CD4-positive, alpha-beta T cell treated with Interleukin-21 for 1 hour (primary cell): ENCODE data around the gene TNS1.
A peak's percentile ranks its signal among the peaks of the same experiment; 100 is the strongest.

Experiments used
- DNase-seq: peaks from one replicate; pipeline ENCODE4 v3.0.0-alpha.2; 2020

Gene TNS1

DNA sequence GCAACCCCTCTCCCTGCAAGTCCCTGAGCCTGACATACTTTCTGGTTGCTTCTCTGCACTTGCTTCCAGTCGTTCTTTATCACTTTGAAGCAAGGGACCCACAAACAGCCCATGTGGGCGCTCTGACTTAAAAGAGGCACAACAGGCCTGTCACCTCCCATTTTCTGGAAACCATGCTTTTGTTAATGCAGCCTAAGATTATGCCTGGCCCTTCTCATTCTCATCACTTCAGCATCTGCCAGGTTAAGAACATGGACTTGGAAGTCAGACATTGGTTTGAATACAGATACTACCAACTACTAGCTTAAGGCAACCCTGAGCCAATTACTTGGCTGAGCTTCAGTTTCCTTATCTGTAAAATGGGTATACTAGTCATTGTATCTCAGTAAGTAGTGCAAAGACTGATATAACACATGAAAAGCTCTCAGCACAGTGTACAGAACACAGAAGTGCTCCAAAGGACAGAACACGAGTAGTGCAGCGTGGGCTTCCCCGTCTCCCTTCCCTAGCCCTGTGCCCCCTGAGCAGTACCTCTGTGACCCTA lies 141.4 kb downstream of the TNS1 start:
- no peak for DNase-seq

GRCh38 chr2:217859926-217860325 lies 142.9 kb downstream of the TNS1 start:
- no peak for DNase-seq

DNA sequence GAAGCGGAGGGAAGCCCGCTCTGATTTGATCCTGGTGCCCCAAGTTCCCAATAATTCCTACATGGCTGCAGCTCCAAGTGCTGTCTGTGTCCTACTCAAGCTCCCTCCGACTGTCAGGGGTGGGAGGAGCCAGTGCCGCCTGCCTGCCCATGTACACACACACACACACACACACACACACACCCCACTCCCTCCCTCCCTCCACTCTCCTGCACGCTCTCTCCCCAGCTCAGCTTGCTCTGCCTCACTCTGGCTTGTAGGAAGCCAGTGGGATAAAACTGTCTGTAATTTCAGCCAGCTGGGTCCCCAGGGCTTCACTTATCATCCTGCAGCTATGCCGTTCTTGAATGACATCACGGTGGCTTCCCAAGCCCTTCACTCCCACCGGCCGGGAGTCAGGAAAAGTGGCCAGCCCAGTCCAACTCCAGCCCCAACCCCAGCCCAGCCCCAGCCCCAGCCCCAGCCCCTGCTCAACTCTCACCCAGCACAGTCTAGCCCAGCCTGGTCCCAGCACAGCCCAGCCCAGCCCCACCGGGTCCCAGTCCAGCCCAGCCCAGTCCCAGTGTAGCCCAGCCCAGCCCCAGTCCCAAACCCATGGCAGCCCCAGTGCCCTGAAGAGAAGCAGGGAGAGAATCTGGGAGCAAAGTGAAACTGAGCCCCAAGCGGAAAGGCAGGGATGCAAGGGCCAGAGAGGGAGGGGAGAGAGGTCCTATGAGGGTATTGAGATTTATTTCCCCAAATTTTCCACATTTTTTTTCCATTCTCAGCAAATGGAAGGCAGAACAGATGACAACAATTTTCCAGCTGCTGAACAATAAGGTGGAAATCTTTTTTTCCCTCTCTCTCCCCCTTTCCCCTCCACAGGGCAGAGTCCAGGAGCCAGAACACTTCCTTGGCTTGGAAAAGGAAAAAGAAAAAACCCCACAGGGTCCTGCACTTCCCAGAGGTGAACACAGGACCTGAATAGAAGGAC lies 144.0 kb downstream of the TNS1 start:
- DNase-seq, result no peak

GRCh38 chr2:217857624-217858506 lies 144.9 kb downstream of the TNS1 start:
- DNase-seq, result no peak

DNA sequence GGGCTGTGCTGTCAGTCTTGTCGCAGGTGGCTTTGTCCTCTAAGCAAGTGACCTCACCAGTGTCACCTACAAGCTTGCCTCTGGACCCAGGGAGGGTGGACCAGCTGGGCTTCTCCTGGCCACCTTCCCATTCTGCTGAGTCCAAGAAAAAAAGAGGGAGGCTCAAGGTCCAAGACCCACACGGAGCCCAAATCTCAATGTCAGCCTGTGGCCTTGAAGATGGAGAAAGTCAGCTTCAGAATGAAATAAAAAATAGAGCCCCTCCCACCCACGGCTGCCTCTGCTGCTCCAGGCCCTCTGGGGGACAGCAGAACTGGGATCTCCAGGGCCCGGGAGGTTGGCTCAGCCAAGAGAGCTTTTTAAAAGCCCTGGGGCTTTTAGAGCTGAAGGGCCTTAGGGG lies 145.9 kb downstream of the TNS1 start:
- DNase-seq, result no peak

- no peak for DNase-seq
These were observed 146.6 kb downstream of the TNS1 start for GRCh38 chr2:217856159-217856558.

- DNase-seq, result no peak
These were observed 147.9 kb downstream of the TNS1 start for GRCh38 chr2:217854684-217855420.

- no peak for DNase-seq
These were observed 148.8 kb downstream of the TNS1 start for GRCh38 chr2:217853961-217854360.

- DNase-seq, result no peak
These were observed 149.4 kb downstream of the TNS1 start for GRCh38 chr2:217853301-217853881.

- no peak for DNase-seq
These were observed 150.1 kb downstream of the TNS1 start for GRCh38 chr2:217852555-217853211.

DNA sequence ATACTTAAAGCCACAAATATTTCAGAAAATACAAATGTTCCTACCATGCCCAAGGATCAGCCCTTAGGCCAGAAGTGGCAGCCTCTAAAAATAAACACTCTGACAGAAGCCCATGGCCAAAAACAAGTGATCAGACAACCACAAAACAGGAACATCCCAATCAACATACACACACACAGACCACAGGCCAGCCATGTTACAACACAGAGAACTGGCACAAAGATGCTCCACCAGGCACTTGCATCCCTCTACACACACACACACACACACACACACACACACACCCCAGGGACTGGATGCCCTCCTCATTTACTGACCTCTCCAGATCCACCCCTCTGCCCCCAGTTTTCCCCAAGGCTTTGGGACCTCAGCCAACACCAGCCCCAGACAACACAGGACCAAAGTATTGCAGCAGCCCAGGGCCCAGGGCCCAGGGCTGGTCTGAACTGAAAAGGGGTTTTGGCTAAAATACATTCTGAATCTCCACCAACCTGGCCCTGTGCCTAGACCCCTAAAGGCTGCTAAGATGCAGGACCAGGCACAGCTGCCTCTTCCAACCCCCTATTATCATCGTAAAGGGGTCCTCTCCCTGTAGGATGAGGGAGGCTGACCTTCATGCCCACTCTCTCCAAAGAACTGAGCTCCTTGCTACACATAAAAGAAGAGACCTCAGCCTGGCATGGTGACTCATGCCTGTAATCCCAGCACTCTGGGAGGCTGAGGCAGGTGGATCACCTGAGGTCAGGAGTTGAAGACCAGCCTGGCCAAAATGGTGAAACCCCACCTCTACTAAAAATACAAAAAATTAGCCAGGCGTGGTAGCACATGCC lies 151.4 kb downstream of the TNS1 start:
- DNase-seq, result peak; percentile 5

DNA sequence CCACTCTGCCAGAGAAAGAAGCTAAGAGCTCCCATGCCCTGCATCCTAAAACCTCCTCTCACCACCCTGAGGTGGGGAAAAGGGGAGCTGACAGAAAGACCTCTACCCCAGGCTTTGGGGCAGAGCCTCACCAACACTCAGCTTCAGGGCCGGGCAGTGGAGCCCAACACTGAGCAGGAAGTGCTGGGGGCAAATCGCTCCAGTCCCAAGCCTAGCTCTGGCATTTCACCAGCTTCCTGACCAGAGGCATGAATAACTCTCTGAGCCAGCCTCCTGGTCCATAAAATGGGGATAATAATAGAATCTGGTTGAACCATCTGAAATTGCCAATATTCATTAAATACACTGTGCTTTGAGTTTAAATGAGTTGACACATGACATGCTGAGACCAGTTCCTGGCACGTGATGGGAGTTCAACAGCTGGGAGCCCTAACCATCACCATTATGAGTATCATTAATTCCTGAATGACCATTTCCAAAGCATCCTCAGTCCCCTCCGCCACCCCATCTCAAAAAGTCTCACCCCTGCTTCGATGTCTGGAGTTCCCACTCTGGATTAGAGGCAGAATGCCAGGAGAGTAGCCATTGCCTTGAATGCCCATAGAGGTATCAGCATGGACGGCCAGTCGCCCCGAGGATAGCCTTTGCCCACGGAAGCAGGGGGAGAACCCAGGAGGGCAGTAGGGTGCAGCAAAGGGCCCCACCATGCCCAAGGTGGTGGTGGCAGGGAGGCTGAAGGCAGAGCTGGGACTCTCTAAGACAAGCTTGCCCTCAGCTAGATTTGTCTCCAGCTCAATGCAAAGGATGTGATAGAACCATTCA lies 153.4 kb downstream of the TNS1 start:
- DNase-seq, result no peak

DNA sequence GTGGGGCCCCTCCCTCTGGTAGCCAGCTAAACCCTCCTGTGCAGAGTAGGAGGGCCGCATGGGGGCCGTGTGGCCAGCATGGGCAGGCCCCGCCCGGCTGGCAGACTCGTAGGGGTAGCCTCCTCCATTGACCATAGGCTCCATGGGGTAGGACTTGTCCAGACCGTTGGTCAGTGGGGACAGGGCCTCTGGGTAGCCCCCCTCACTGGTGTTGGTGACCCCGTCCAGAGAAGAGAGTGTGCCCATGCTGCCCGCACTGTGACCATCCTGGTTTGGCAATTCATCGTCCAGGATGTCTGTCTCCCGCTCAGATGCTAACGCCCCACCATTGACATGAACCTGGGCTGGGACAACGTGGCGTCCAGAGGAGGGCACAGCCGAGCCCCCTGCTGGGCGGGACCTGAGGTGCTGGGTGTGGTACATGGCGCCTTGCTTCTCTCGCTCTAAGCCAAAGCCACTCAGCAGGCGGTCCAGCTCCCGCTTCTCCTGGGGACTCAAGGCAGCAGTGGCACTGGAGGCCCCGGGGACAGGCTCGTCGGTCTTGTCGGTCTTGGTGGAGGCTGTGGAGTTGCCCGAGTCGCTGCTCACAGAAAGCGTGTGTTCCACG lies 154.3 kb downstream of the TNS1 start:
- DNase-seq, result no peak

- DNase-seq, result no peak
These were observed 155.0 kb downstream of the TNS1 start for GRCh38 chr2:217847552-217848350.

GRCh38 chr2:217847115-217847514 lies 155.7 kb downstream of the TNS1 start:
- DNase-seq, result no peak

DNA sequence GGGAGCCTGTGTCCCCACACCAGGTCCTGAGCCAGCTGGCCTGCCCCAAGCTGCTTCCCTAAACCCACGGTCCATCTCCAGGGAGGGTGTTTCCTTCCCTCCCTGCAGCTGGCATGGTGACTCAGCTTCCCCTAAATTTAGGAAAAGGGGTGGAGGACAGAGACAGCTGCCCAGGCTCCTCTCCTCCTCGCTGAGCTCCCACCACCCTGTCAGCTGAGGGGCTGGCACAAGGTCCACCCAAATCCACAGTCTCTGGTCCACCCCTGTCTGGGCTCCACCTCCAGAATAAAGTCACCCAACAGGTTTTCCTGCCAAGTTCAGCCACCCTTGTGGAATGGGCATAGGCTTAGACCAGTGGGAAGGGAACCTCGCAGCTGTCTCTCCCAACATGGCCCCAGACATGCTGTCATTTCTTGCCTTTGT lies 156.5 kb downstream of the TNS1 start:
- no peak for DNase-seq

DNA sequence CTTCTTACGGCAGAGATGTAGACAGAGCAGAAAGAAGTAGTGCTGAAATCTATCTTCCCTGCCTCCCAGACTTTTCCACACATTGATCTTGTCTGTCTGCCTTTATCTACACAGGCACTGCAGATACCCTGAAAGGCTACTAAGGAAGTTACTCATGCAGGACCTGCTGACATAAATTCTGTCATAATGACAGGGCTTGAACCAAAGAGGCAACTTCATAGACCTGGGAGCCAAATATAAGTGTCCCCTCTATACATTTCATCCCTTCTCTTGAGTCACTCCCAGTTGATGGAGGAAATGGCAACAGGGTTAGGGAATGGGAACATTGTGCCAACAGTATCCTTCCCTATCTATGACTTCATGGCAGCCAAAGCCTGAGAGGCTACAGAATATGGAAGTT lies 157.5 kb downstream of the TNS1 start:
- no peak for DNase-seq

DNA sequence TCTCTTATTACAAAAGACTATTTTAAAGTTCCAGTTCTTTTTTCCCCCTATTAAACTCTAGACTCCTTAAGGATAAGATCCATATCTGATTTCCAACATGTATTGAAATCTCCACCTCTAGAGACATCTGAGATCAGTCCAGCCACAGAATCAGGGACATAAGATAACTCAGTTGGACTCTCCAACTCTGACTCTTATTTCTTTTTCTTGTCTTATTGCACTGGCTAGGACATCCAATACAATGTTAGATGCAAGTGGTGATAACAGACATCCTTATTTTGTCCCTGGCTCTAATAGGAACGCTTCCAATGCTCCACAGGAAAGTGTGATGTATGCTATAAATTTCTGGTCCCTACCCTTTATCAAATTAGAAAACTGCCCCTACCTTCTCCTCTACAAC lies 158.1 kb downstream of the TNS1 start:
- no peak for DNase-seq

GRCh38 chr2:217843324-217843723 lies 159.5 kb downstream of the TNS1 start:
- DNase-seq, result no peak
